ENCODE measurements around the gene FBLIM1.
"Not testable (repeated sequence)": the region's sequence is repeated elsewhere in the genome, so short reads cannot be mapped to it uniquely, and the experiment has no call there.

Gene FBLIM1

DNA sequence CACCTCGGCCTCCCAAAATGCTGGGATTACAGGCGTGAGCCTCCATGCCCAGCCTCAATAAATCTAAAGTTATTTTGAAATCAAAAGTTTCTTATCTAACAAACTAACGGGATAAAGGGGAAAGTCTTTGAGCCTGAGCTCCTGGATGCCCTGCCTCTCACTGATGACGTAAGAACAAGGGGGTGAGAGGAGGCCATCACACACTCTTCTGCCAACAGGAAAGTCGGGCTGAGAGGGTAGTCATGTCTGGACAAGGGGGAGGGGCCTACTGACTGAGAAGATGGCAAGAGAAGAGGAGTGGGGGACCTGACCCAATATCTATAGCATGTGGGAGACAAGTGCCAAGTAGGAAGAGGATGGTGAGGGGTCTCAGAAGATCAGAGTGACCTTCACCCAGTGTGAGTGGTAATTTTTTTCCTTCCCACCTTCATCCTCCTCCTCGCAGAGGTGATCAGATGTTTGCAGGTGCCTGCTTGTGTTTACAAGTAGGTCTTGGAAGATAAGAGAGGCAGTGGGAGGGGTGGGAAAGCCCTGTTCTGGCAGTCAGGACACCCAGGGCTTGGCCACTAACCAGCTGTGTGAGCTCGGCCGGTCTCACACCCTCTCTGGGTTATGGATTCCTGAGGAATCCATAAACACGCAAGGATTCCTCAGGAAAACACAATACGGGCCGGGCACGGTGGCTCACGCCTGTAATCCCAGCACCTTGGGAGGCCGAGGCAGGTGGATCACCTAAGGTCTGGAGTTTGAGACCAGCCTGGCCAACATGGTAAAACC, 39.2 kb downstream of the FBLIM1 start:
- Histone ChIP-seq H3K9ac (ENCODE audit: low read length) (no peak overlapping the region), H3K27me3 (ENCODE audit: control insufficient read depth, insufficient read depth, low read length) (no peaks in the 10 kb centered on the region), H3K4me1 (ENCODE audit: control insufficient read depth, insufficient read depth, low read length) (peaks cover 14% of the 10 kb centered on the region), H3K4me3 (ENCODE audit: low read length) (no peak overlapping the region), H3K27ac (ENCODE audit: low read depth, low read length) (no peak overlapping the region), H3K36me3 (ENCODE audit: control insufficient read depth, insufficient read depth, low read length) (no peaks in the 10 kb centered on the region)

DNA sequence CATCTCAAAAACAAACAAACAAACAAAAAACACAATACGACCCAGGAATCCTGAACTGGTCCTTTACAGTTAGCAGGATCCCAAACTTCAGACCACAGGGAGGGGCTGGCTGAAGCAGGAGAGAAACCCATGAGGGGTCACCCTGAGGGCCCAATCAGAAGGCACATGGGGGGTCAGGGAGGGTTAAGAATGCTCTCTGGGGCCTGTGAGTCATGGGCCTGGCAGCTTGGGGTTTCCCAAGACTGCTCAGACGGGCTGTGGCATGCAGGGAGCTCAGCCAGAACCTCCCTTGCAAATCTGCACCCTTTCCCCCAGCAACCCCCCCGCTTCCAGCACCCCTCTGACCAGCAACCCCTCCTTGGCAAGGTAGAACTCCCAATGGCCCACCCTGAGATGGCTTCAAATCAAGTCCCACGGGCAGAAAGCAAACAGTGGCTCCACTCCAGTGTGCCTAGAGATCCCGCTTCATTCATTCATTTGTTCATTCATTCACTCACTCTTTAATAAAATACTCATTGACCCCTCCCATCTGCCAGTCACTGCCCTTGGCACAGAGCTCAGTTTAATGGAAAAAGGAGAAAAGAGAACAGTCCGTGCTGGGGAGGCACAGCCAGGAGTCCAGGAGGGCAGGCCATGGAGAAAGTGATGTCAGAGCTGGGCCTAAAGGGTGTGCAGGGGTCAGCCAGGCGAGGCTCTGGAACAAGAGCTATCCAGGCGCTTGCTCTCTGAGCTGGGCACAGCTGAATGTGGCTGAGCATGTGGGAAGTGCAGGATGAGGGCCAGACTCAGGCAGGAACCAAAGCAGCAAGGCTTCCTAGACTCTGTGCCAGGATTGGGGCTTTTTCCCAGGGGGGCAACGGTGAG, 40.6 kb downstream of the FBLIM1 start:
- Histone ChIP-seq H3K27ac (ENCODE audit: low read depth, low read length) (no peak overlapping the region), H3K4me3 (ENCODE audit: low read length) (no peak overlapping the region), H3K36me3 (ENCODE audit: control insufficient read depth, insufficient read depth, low read length) (no peaks in the 10 kb centered on the region), H3K4me1 (ENCODE audit: control insufficient read depth, insufficient read depth, low read length) (peaks cover 14% of the 10 kb centered on the region), H3K27me3 (ENCODE audit: control insufficient read depth, insufficient read depth, low read length) (no peaks in the 10 kb centered on the region), H3K9ac (ENCODE audit: low read length) (no peak overlapping the region)

DNA sequence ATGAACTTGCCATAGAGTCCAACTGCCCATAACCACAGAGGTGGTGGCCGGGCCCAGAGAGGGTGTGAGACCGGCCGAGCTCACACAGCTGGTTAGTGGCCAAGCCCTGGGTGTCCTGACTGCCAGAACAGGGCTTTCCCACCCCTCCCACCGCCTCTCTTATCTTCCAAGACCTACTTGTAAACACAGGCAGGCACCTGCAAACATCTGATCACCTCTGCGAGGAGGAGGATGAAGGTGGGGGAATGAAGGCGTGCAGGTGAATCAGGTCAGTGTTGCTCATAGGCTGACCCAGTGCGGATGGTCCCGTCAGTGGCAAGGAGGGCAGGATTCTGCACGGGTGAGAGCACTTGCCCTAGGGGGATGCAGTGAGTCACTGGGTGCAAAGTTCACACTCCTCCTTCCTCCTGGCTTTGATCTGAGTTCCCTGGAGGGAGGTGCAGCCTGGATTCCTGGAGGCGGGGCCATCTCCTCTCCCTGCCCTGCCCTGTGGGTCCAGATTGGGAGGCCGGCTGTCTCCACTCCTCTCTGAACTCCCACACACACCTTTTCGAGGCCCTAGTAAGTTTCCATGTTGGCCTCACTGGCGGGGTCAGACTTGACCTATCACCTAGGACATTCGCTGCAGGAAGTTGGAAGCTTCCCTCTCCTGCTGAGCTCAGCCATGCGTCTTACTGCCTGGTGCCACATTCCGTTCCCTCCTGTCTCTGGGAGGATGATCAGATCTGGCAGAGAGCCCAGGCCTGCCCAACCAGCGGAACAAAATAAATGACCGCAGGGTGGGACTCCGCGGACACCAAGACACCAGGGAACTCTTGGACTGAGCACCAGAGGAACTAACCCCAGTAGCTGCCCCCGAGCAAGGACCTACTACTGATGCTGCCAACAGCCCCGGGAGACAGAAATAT, 41.6 kb downstream of the FBLIM1 start:
- H3K27me3 ChIP-seq (ENCODE audit: control insufficient read depth, insufficient read depth, low read length), result no peaks in the 10 kb centered on the region
- H3K4me1 ChIP-seq (ENCODE audit: control insufficient read depth, insufficient read depth, low read length), result peaks cover 14% of the 10 kb centered on the region
- no peak overlapping the region for H3K9ac ChIP-seq (ENCODE audit: low read length)
- no peak overlapping the region for H3K4me3 ChIP-seq (ENCODE audit: low read length)
- H3K27ac ChIP-seq (ENCODE audit: low read depth, low read length), result no peak overlapping the region
- no peaks in the 10 kb centered on the region for H3K36me3 ChIP-seq (ENCODE audit: control insufficient read depth, insufficient read depth, low read length)

DNA sequence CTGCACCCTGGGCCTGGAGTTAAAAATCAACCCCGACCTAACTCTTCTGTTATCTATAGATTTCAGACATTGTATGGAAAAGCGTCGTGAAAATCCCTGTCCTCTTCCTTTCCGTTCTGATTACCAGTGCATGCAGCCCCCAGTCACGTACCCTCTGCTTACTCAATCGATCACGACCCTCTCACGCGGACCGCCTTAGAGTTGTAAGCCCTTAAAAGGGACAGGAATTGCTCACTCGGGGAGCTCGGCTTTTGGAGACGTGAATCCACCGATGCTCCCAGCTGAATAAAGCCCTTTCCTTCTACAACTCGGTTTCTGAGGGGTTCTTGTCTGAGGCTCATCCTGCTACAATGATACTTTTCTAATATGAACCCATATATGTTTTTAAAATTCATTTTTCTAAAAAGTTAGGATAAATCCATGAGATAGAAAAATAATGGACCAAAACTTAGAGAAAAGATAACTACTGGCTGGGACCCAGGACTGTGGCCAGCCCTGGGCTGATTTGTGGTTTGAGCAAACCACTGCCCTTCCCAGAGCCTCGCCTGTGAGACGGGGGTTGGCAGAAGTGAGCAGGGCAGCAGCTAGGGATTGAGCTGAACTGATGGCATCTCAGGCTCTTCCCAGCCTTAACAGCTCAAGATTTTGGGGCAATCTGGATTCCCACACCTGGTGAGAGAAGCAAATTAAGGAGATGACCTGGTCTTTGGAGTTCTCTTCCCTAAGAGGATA, 43.8 kb downstream of the FBLIM1 start:
- no peak overlapping the region for H3K4me3 ChIP-seq (ENCODE audit: low read length)
- H3K27ac ChIP-seq (ENCODE audit: low read depth, low read length), result no peak overlapping the region
- H3K36me3 ChIP-seq (ENCODE audit: control insufficient read depth, insufficient read depth, low read length), result no peaks in the 10 kb centered on the region
- no peaks in the 10 kb centered on the region for H3K27me3 ChIP-seq (ENCODE audit: control insufficient read depth, insufficient read depth, low read length)
- H3K9ac ChIP-seq (ENCODE audit: low read length), result no peak overlapping the region
- peaks cover 14% of the 10 kb centered on the region for H3K4me1 ChIP-seq (ENCODE audit: control insufficient read depth, insufficient read depth, low read length)

DNA sequence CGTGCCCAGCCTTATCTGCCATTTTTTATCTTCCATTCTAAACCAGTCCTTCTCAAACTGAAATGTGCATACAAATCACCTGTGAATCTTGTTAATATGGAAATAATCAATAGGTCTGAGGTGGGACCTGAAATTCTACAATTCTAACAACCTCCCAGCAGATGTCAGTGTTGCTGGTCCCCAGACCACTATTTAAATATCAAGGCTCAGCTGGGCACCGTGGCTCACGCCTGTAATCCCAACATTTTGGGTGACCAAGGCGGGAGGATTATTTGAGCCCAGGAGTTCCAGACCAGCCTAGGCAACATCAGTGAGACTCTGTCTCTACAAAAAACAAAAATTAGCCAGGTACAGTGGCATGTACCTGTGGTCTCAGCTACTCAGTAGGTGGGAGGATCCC, 44.8 kb downstream of the FBLIM1 start:
- Histone ChIP-seq H3K27me3 (ENCODE audit: control insufficient read depth, insufficient read depth, low read length) (no peaks in the 10 kb centered on the region), H3K9ac (ENCODE audit: low read length) (no peak overlapping the region), H3K4me1 (ENCODE audit: control insufficient read depth, insufficient read depth, low read length) (peaks cover 14% of the 10 kb centered on the region), H3K27ac (ENCODE audit: low read depth, low read length) (no peak overlapping the region), H3K36me3 (ENCODE audit: control insufficient read depth, insufficient read depth, low read length) (no peaks in the 10 kb centered on the region), H3K4me3 (ENCODE audit: low read length) (no peak overlapping the region)

DNA sequence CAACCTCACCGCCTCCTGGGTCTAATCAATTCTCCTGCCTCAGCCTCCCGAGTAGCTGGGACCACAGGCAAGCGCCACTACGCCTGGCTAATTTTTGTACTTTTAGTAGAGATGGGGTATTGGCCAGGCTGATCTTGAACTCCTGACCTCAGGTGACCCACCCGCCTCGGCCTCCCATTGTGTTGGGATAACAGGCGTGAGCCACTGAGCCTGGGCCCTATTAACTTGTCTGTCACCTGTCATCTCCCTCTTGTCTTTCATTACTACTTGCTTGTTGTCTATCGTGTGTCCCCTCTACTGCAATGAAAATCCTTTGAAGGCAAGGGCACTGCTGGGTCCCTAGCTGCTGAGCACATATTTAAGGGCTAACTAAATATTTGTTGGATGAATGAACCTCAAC, 45.5 kb downstream of the FBLIM1 start:
- Histone ChIP-seq H3K9ac (ENCODE audit: low read length) (no peak overlapping the region), H3K4me3 (ENCODE audit: low read length) (no peak overlapping the region), H3K27ac (ENCODE audit: low read depth, low read length) (no peak overlapping the region), H3K4me1 (ENCODE audit: control insufficient read depth, insufficient read depth, low read length) (peaks cover 12% of the 10 kb centered on the region), H3K27me3 (ENCODE audit: control insufficient read depth, insufficient read depth, low read length) (no peaks in the 10 kb centered on the region), H3K36me3 (ENCODE audit: control insufficient read depth, insufficient read depth, low read length) (no peaks in the 10 kb centered on the region)

DNA sequence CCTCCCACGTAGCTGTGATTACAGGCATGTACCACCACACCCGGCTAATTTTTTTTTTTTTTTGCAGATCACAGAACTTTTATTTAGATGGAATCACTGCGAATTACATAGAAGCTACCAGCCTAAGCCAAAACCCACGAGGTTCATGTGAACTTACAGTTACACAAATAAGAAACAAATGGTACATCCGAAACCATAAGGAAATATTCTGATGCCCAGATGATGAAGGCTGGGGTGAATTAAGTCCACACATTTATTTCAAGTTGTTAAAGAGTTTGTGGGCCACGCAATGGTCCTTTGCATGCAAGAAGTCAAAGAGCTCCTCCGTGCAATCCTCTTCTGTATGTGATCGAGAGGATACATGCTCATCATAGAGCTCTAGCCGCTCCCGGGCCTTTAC, 48.5 kb downstream of the FBLIM1 start:
- H3K27ac ChIP-seq (ENCODE audit: low read depth, low read length), result no peak overlapping the region
- no peaks in the 10 kb centered on the region for H3K36me3 ChIP-seq (ENCODE audit: control insufficient read depth, insufficient read depth, low read length)
- no peaks in the 10 kb centered on the region for H3K4me1 ChIP-seq (ENCODE audit: control insufficient read depth, insufficient read depth, low read length)
- H3K4me3 ChIP-seq (ENCODE audit: low read length), result no peak overlapping the region
- H3K27me3 ChIP-seq (ENCODE audit: control insufficient read depth, insufficient read depth, low read length), result no peaks in the 10 kb centered on the region
- H3K9ac ChIP-seq (ENCODE audit: low read length), result no peak overlapping the region

DNA sequence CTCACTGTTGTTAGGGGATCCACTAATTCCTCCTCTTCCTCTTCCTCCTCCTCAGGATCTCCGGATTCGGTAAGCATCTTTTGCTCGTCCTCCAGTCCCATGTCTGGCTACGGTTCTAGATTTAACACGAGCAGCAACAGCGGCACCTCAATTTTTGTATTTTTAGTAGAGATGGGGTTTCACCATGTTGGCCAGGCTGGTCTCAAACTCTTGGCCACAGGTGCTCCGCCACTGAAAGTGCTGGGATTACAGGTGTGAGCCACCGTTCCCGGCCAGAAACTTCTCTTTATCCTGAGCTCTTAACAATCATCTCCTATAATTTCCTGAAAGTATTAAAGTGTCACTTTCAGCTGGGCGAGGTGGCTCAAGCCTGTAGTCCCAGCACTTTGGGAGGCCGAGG, 49.0 kb downstream of the FBLIM1 start, which contains the start of gene UQCRHL:
TSS of gene UQCRHL (minus strand) at position 101 of the 400 bp plus-strand sequence. CDS start at position 101, 0 bp downstream.
- not testable (repeated sequence) for H3K27ac ChIP-seq (ENCODE audit: low read depth, low read length); H3K9ac ChIP-seq (ENCODE audit: low read length); H3K27me3 ChIP-seq (ENCODE audit: control insufficient read depth, insufficient read depth, low read length); H3K36me3 ChIP-seq (ENCODE audit: control insufficient read depth, insufficient read depth, low read length); H3K4me1 ChIP-seq (ENCODE audit: control insufficient read depth, insufficient read depth, low read length); H3K4me3 ChIP-seq (ENCODE audit: low read length)

DNA sequence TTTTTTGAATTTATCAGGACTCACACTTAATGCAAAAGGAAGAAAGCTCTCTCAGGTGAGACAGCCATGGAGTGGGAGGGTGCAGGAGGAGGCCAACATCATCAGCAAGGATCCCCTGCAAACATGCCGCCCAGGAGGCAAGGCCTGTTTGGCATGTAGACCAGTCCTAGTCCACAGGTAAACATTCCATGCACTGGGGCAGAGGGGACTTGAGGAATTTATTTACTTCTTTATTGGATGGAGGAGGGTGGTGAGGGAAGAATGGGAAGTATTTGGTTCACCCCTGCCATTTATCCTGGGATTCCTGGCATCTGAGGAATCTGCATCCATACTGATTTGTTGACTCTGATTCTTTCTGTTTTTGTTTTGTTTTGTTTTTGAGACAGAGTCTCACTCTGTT, 50.4 kb downstream of the FBLIM1 start:
- Histone ChIP-seq H3K36me3 (ENCODE audit: control insufficient read depth, insufficient read depth, low read length) (no peaks in the 10 kb centered on the region), H3K27ac (ENCODE audit: low read depth, low read length) (no peak overlapping the region), H3K9ac (ENCODE audit: low read length) (no peak overlapping the region), H3K4me1 (ENCODE audit: control insufficient read depth, insufficient read depth, low read length) (no peaks in the 10 kb centered on the region), H3K4me3 (ENCODE audit: low read length) (no peak overlapping the region), H3K27me3 (ENCODE audit: control insufficient read depth, insufficient read depth, low read length) (no peaks in the 10 kb centered on the region)

DNA sequence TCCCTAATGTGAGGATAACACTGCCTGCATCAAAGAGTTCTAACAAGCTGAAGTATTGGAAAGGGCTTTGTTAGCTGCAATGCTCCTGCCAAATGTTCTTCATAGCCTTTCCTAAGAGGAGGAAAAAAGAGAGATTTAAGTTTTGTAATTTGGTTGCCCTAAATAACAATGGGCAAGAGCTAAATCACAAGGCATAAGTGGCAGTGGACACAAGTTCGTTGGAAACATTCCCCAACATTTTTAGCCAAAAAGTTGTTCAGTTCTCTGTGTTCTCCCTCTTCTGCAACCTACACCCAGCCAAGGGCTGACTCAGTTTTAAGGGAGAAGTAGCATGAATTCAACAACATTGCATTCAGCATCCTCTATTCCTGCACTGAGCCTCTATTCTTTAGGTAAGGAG, 51.5 kb downstream of the FBLIM1 start:
- Histone ChIP-seq H3K36me3 (ENCODE audit: control insufficient read depth, insufficient read depth, low read length) (no peaks in the 10 kb centered on the region), H3K27me3 (ENCODE audit: control insufficient read depth, insufficient read depth, low read length) (no peaks in the 10 kb centered on the region), H3K4me3 (ENCODE audit: low read length) (no peak overlapping the region), H3K4me1 (ENCODE audit: control insufficient read depth, insufficient read depth, low read length) (no peaks in the 10 kb centered on the region), H3K27ac (ENCODE audit: low read depth, low read length) (no peak overlapping the region), H3K9ac (ENCODE audit: low read length) (no peak overlapping the region)

DNA sequence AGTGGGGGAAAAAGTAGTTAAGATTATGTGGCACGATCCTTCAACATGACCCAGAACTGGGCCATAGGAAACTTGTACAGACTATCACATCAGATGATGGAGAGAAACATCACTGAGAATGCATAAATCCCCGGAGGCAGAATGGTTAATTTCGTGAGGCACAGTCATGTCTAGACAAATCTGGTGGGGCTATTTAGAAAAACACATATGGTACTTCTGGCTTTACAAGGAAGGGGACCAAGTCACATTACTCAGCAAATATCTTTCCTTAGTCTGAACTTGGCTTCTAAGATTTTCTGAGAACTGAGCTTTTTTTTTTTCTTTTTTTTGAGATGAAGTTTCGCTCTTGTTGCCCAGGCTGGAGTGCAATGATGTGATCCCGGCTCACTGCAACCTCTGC, 58.1 kb downstream of the FBLIM1 start:
- Histone ChIP-seq H3K27me3 (ENCODE audit: control insufficient read depth, insufficient read depth, low read length) (no peaks in the 10 kb centered on the region), H3K9ac (ENCODE audit: low read length) (no peak overlapping the region), H3K27ac (ENCODE audit: low read depth, low read length) (no peak overlapping the region), H3K4me1 (ENCODE audit: control insufficient read depth, insufficient read depth, low read length) (peaks cover 4% of the 10 kb centered on the region), H3K4me3 (ENCODE audit: low read length) (no peak overlapping the region), H3K36me3 (ENCODE audit: control insufficient read depth, insufficient read depth, low read length) (no peaks in the 10 kb centered on the region)
